GM19455 (cell line): ENCODE data around the gene ZNHIT3.

Experiments used
- ATAC-seq: cut with Tn5 transposase; IDR thresholded peaks from one replicate; pipeline ENCODE4 v1.9.1; 2021; ENCODE audit not compliant: unreplicated experiment

The ZNHIT3 gene

GRCh38 chr17:36545077-36545464, 58.6 kb downstream of the ZNHIT3 start:
- ATAC-seq, result peak; percentile 39
